A549 (cell line): ENCODE results near the gene NR1D1.

Experiments
- MAFK ChIP-seq: fragments of 450-650 bp; IDR thresholded peaks from 2 replicates; pipeline ENCODE4 v1.6.1; 2014; ENCODE audit not compliant: partially characterized antibody
- POLR2A ChIP-seq: IDR thresholded peaks from 2 replicates; pipeline ENCODE4 v1.6.1; 2012; ENCODE audit warnings: mild to moderate bottlenecking, low read length
- ZFP36 ChIP-seq: fragments of 450-650 bp; IDR thresholded peaks from 2 replicates; pipeline ENCODE4 v1.6.1; 2014; ENCODE audit warnings: borderline replicate concordance; ENCODE audit not compliant: partially characterized antibody
- TF ChIP-seq, protein P1 (sequence below): fragments of >200 bp; sonication (Bioruptor Twin); formaldehyde crosslinking; IDR thresholded peaks from 3 replicates; pipeline ENCODE4 v1.5.1; 2016

- TF ChIP-seq POLR2A (no peak), MAFK (no peak), ZFP36 (no peak)
- TF ChIP-seq, protein P1, sequence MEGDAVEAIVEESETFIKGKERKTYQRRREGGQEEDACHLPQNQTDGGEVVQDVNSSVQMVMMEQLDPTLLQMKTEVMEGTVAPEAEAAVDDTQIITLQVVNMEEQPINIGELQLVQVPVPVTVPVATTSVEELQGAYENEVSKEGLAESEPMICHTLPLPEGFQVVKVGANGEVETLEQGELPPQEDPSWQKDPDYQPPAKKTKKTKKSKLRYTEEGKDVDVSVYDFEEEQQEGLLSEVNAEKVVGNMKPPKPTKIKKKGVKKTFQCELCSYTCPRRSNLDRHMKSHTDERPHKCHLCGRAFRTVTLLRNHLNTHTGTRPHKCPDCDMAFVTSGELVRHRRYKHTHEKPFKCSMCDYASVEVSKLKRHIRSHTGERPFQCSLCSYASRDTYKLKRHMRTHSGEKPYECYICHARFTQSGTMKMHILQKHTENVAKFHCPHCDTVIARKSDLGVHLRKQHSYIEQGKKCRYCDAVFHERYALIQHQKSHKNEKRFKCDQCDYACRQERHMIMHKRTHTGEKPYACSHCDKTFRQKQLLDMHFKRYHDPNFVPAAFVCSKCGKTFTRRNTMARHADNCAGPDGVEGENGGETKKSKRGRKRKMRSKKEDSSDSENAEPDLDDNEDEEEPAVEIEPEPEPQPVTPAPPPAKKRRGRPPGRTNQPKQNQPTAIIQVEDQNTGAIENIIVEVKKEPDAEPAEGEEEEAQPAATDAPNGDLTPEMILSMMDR, result peak; percentile 86
These were observed 37.8 kb downstream of the NR1D1 start, which contains the start of gene THRA for GRCh38 chr17:40062329-40063186.
